ENCODE measurements around the gene VTN.

Gene VTN

DNA sequence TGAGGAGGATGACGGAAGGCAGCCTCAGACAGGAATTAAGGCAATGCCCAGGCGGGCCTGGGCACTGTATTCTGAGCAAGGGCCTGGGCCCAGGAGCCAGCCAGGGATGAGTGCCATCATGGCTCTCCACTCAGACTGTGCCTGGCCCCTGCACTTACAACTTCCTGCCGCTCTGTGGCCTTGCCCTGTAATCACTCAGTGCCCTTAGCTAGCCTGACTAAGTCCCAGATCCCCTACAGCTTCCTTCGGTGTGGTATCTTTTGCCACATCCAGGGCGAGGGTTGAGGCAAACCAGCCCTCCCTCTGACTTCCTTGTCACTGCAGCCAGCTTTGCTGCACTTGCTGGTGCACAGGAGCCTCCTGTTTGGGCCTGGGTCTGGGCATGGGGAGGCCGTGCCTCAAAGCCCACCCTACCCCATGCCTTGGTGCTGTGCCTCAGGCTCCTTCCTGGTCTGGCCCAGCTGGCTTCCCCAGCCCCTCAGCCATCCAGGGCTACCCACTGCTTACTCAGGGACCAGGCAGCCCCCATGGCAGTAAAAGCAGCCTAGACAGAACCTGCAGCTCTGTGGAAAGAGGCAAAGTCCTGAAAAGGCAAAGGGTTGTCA lies 26.6 kb upstream of the VTN start:
- TF ChIP-seq, protein P1, sequence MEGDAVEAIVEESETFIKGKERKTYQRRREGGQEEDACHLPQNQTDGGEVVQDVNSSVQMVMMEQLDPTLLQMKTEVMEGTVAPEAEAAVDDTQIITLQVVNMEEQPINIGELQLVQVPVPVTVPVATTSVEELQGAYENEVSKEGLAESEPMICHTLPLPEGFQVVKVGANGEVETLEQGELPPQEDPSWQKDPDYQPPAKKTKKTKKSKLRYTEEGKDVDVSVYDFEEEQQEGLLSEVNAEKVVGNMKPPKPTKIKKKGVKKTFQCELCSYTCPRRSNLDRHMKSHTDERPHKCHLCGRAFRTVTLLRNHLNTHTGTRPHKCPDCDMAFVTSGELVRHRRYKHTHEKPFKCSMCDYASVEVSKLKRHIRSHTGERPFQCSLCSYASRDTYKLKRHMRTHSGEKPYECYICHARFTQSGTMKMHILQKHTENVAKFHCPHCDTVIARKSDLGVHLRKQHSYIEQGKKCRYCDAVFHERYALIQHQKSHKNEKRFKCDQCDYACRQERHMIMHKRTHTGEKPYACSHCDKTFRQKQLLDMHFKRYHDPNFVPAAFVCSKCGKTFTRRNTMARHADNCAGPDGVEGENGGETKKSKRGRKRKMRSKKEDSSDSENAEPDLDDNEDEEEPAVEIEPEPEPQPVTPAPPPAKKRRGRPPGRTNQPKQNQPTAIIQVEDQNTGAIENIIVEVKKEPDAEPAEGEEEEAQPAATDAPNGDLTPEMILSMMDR (IDR thresholded peaks at IDR 0.05; ENCODE audit: low read depth, low read length, missing control alignments), result no peak
- DNase-seq (ENCODE audit: extremely low read depth, low read depth), result no peak
- H3K4me3 ChIP-seq (replicated peaks; ENCODE audit: low read depth, low read length), result no peak overlapping the region

DNA sequence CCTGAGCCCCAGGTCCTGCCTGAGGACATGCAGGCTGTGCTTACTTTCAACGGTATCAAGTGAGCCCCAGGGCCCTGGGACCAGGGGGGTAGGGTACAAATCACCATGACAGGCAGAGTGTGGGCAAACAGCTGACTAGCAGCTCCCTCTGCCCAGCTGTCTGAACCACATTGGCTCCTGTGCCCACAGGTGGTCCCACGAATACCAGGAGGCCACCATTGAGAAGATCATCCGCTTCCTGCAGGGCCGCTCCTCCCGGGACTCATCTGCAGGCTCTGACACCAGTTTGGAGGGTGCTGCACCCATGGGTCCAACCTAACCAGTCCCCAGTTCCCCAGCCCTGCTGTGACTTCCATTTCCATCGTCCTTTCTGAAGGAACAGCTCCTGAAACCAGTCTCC lies 25.9 kb upstream of the VTN start:
- H3K4me3 ChIP-seq (replicated peaks; ENCODE audit: low read depth, low read length), result no peak overlapping the region
- no peak for DNase-seq (ENCODE audit: extremely low read depth, low read depth)
- TF ChIP-seq, protein P1 (IDR thresholded peaks at IDR 0.05; ENCODE audit: low read depth, low read length, missing control alignments), result no peak

DNA sequence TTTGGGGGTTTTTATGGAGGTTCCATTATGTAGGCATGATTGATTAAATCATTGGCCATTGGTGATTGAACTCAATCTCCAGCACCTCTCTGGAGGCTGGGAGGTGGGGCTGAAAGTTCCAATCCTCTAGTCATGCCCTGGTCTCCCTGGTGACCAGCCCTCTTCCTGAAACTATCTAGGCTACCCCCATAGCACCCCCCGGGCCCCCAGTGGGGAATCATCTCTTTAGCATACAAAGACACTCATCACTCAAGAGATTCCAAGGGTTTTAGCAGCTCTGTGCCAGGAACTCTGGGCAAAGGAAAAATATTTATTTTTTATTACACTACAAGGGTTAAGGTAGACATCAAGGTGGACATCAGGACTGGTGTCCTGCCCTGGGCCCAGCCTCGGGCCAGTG lies 25.3 kb upstream of the VTN start:
- TF ChIP-seq, protein P1 (IDR thresholded peaks at IDR 0.05; ENCODE audit: low read depth, low read length, missing control alignments), result no peak
- no peak for DNase-seq (ENCODE audit: extremely low read depth, low read depth)
- H3K4me3 ChIP-seq (replicated peaks; ENCODE audit: low read depth, low read length), result no peak overlapping the region

DNA sequence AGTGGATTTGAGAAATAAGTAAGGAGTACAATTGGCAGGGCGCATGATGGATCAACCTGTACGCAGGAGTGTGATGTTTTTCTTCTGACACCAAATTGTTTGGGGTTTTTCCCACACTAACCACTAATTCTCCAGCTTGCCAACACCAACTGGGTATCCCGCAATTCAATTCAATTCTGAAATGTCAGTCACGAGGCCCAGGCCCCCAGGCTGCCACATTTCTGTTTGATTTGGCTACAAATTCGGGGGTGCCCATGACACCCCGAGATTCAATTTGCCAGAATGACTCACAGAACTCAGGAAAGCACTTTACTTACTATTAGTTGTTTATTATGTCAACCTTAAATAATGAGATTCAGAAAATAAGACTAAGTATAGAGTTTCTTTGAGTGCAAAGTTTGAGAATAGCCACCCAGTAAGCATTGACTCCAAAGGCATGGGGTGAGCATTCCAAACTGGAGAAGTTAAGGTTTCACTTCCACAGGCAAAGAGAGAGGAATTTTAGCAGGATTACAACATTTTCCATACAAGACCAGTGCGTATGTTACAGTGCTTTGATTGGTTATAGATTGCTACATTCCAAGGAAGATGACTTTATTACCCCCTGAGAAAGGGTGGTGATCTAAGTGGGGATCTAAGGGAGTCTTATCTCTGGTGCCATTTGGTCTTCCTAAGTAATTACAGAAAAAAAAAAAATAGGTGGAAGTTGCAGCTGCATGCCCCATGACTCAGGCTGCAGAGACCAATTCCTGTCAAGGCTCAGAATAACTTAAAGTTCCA lies 24.4 kb upstream of the VTN start:
- H3K4me3 ChIP-seq (replicated peaks; ENCODE audit: low read depth, low read length), result no peak overlapping the region
- no peak for DNase-seq (ENCODE audit: extremely low read depth, low read depth)
- TF ChIP-seq, protein P1 (IDR thresholded peaks at IDR 0.05; ENCODE audit: low read depth, low read length, missing control alignments), result no peak

DNA sequence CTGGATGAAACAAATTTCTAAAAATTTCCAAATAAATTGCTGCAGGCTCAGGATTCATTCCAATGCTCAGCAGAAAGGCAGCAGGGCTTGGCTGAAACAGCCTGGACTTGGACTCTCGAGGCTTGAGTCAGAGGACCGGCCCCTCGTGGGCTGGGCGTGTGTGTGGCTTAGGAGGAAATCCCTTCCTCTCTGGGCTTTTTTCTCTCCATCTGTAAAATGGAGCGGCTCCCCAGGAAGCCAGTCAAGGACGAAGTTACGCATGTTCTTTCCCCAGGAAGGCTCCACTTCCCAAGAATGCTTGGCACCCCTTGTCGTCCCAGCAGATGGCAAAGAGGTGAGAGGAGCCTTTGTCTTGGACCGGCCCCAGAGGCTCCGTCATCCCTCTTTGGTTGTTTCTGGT lies 22.4 kb upstream of the VTN start:
- TF ChIP-seq, protein P1 (IDR thresholded peaks at IDR 0.05; ENCODE audit: low read depth, low read length, missing control alignments), result no peak
- H3K4me3 ChIP-seq (replicated peaks; ENCODE audit: low read depth, low read length), result no peak overlapping the region
- DNase-seq (ENCODE audit: extremely low read depth, low read depth), result no peak

DNA sequence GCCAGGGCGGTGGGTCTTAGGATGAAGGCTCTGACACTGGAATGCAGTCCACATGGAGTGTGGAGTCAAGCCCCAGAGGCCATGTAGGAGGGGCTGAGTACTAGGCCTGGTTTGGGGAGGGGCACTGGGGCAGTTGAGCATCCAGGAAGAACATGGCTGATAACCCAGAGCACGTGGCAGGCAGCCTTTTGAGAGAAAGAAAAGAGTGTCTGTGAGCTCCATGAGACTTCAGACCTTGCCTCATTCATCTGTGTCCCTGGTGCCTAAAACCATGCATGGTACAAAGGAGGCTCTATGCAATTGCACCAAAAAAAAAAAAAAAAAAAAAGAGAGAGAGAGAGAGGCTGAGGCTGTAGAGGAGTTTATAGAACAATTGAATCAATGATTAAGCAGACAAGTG lies 21.3 kb upstream of the VTN start:
- no peak for DNase-seq (ENCODE audit: extremely low read depth, low read depth)
- TF ChIP-seq, protein P1 (IDR thresholded peaks at IDR 0.05; ENCODE audit: low read depth, low read length, missing control alignments), result no peak
- H3K4me3 ChIP-seq (replicated peaks; ENCODE audit: low read depth, low read length), result no peak overlapping the region

Data from HFF-Myc (cell line).